ENCODE measurements around the gene DUSP6. TPM values are rescaled to one million over a fixed set of nuclear protein-coding genes. Genes with fewer than 3 reads are reported as not detected.
A peak's percentile ranks its signal among the peaks of the same experiment; 100 is the strongest.

DUSP6 gene
- total and polyA plus RNA-seq, 2 of the 13 experiments (the other 11 are each of a cell fraction or from before 2014, with no cell fraction given): 40.9 to 161 TPM

- TF ChIP-seq ARID4A (CRISPR knock-in tag; IDR thresholded peaks at IDR 0.05; ENCODE audit: borderline replicate concordance) (peak; percentile 55; the same call in 1 of the 2 replicates), BCLAF1 (IDR thresholded peaks at IDR 0.05) (no peak), E2F2 (CRISPR knock-in tag; IDR thresholded peaks at IDR 0.05; ENCODE audit: borderline replicate concordance) (no peak), TBX2 (CRISPR knock-in tag; IDR thresholded peaks at IDR 0.05; ENCODE audit: borderline replicate concordance) (peak; percentile 95), ZNF446 (CRISPR knock-in tag; IDR thresholded peaks at IDR 0.05) (no peak), IRF9 (CRISPR knock-in tag; IDR thresholded peaks at IDR 0.05; ENCODE audit: borderline replicate concordance) (no peak), ELF4 (CRISPR knock-in tag; IDR thresholded peaks at IDR 0.05; ENCODE audit: borderline replicate concordance) (peak; percentile 91), ZNF784 (CRISPR knock-in tag; IDR thresholded peaks at IDR 0.05; ENCODE audit: borderline replicate concordance) (0 out of 2 replicates have a peak, but pooled peaks have one; percentile 4), LCORL (IDR thresholded peaks at IDR 0.05) (no peak), LCORL (CRISPR knock-in tag; IDR thresholded peaks at IDR 0.05) (peak; percentile 73; the same call in 1 of the 2 replicates), ZNF589 (CRISPR knock-in tag; conservative IDR thresholded peaks at IDR 0.05) (0 out of 2 replicates have a peak, but pooled peaks have one; percentile 45), TAF1 (CRISPR knock-in tag; IDR thresholded peaks at IDR 0.05) (peak; percentile 36; the same call in 1 of the 2 replicates), ZSCAN22 (CRISPR knock-in tag; IDR thresholded peaks at IDR 0.05) (no peak), ETS1 (CRISPR knock-in tag; IDR thresholded peaks at IDR 0.05) (no peak), ZNF567 (CRISPR knock-in tag; IDR thresholded peaks at IDR 0.05; ENCODE audit: borderline replicate concordance) (no peak), POLR2AphosphoS5 (IDR thresholded peaks at IDR 0.05; ENCODE audit: low read depth, low read length) (peak; percentile 37; the same call in 1 of the 2 replicates)
These were observed 38.7 kb upstream of the DUSP6 start (continued) for GRCh38 chr12:89390802-89391673.
